ENCODE data around the gene CAPN3. TPM values are rescaled to one million over a fixed set of nuclear protein-coding genes. Genes with fewer than 3 reads are reported as not detected.

Gene CAPN3
- 0.33 and 0.96 TPM in 2 replicates for total RNA-seq

DNA sequence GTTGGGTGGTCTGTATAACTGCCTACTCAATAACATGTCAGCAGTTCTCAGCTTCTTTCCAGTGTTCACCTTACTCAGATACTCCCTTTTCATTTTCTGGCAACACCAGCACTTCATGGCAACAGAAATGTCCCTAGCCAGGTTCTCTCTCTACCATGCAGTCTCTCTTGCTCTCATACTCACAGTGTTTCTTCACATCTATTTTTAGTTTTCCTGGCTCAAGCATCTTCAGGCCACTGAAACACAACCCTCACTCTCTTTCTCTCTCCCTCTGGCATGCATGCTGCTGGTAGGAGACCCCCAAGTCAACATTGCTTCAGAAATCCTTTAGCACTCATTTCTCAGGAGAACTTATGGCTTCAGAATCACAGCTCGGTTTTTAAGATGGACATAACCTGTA lies at the start of gene CAPN3:
Gene CAPN3, plus strand, starts transcription at position 253 of the 400 bp plus-strand sequence. CDS start 305 bp downstream, outside the sequence.

Small RNAs within 50 kb of the gene (small RNA-seq; reads per million reads assigned to genes)
- gene RNU6-188P = not detected

Other genes starting within 250 kb of the CAPN3 start
- gene PLA2G4F, start 202.9 kb upstream of the CAPN3 start, total RNA-seq = not detected in 2 replicates
- gene VPS39, start 151.2 kb upstream of the CAPN3 start, total RNA-seq = 51.6 and 52.3 TPM in 2 replicates
- gene GANC, start 86.3 kb upstream of the CAPN3 start, total RNA-seq = 12.1 and 15.2 TPM in 2 replicates
- gene TMEM87A, start 86.1 kb upstream of the CAPN3 start, total RNA-seq = 57.2 and 57.4 TPM in 2 replicates
- gene ZNF106, start 131.6 kb downstream of the CAPN3 start, total RNA-seq = 58.6 and 65.7 TPM in 2 replicates
- 170 and 193 TPM in 2 replicates for gene SNAP23, start 136.1 kb downstream of the CAPN3 start, total RNA-seq
- 21.9 and 25.8 TPM in 2 replicates for gene LRRC57, start 189.3 kb downstream of the CAPN3 start, total RNA-seq
- gene HAUS2, start 189.3 kb downstream of the CAPN3 start, total RNA-seq = 27.8 and 42.8 TPM in 2 replicates
- 20.3 and 27.1 TPM in 2 replicates for gene STARD9, start 216.1 kb downstream of the CAPN3 start, total RNA-seq